Skeletal muscle tissue (tissue), 4 donors: Measurements from ENCODE around the gene MESP1. TPM values are rescaled to one million over a fixed set of nuclear protein-coding genes. Genes with fewer than 3 reads are reported as not detected.

Experiments
- H3K27ac ChIP-seq: one replicate; pipeline ENCODE4 v1.7.0; 2013; ENCODE audit warnings: mild to moderate bottlenecking, low read depth, low read length, inconsistent platforms
- H3K27me3 ChIP-seq, 3 donors: one replicate each; pipeline ENCODE4 v1.7.0; 2013; ENCODE audit warnings: low read length in 3 of 3; ENCODE audit not compliant: control insufficient read depth in 3 of 3, insufficient read depth in 3 of 3
- H3K36me3 ChIP-seq, 3 donors: one replicate each; pipeline ENCODE4 v1.7.0; 2013; ENCODE audit warnings: low read length in 3 of 3; ENCODE audit not compliant: control insufficient read depth in 3 of 3, insufficient read depth in 3 of 3
- H3K4me1 ChIP-seq, 3 donors: one replicate each; pipeline ENCODE4 v1.7.0; 2013; ENCODE audit warnings: low read length in 3 of 3, mild to moderate bottlenecking in 3 of 3; ENCODE audit not compliant: control insufficient read depth in 3 of 3, insufficient read depth in 3 of 3
- H3K4me3 ChIP-seq, 3 donors: one replicate each; pipeline ENCODE4 v1.7.0; 2013; ENCODE audit warnings: low read length in 3 of 3
- H3K9ac ChIP-seq, 3 donors: one replicate each; pipeline ENCODE4 v1.7.0; 2013; ENCODE audit warnings: low read length in 3 of 3, mild to moderate bottlenecking in 3 of 3, moderate library complexity in 2 of 3, low read depth in 1 of 3
- H3K9me3 ChIP-seq, 3 donors: one replicate each; pipeline ENCODE4 v1.7.0; 2013; ENCODE audit warnings: low read length in 3 of 3; ENCODE audit not compliant: control insufficient read depth in 3 of 3
- total RNA-seq: library from RNA; depleted of rRNA; stranded (reverse); fragments of >200 nt; gene quantifications from one replicate; pipeline ENCODE4 v1.2.3, GENCODE V29; 2014
- donor health status: Osteomylitis.

Gene MESP1
- total RNA-seq, 1 donor from 2014 or later: 0.52 TPM

- Histone ChIP-seq H3K27ac (no peak overlapping the region), H3K9ac (peak overlapping the region in 1 of 3 donors; percentile 69), H3K9me3 (no peaks in the 10 kb centered on the region), H3K4me3 (peak overlapping the region in 2 of 3 donors; percentile 66 to 78), H3K4me1 (peaks cover 10 to 13% (median 12%) of the 10 kb centered on the region in 3 donors), H3K27me3 (peaks cover 3 to 27% (median 14%) of the 10 kb centered on the region in 3 donors), H3K36me3 (no peaks in the 10 kb centered on the region)
These were observed 1.5 kb downstream of the MESP1 start for GRCh38 chr15:89749526-89749925.

- Histone ChIP-seq H3K4me3 (no peak overlapping the region), H3K27ac (no peak overlapping the region), H3K36me3 (no peaks in the 10 kb centered on the region)
These were observed 2.0 kb downstream of the MESP1 start for GRCh38 chr15:89749054-89749453.

GRCh38 chr15:89747708-89748682, 3.1 kb downstream of the MESP1 start:
- no peak overlapping the region for H3K27ac ChIP-seq
- peaks cover 3 to 27% (median 14%) of the 10 kb centered on the region in 3 donors for H3K27me3 ChIP-seq
- H3K36me3 ChIP-seq: no peaks in the 10 kb centered on the region
- peaks cover 10 to 13% (median 12%) of the 10 kb centered on the region in 3 donors for H3K4me1 ChIP-seq
- no peaks in the 10 kb centered on the region for H3K9me3 ChIP-seq
- peak overlapping the region in 1 of 3 donors; percentile 25 for H3K9ac ChIP-seq
- H3K4me3 ChIP-seq: no peak overlapping the region

More at GRCh38 chr15:89749054-89749453, 2.0 kb downstream of the MESP1 start:
- peaks cover 10 to 13% (median 12%) of the 10 kb centered on the region in 3 donors for H3K4me1 ChIP-seq
- H3K9me3 ChIP-seq: no peaks in the 10 kb centered on the region
- H3K27me3 ChIP-seq: peaks cover 3 to 27% (median 14%) of the 10 kb centered on the region in 3 donors
- H3K9ac ChIP-seq: no peak overlapping the region

- no peaks in the 10 kb centered on the region for H3K9me3 ChIP-seq
- no peak overlapping the region for H3K4me3 ChIP-seq
- peaks cover 10 to 13% (median 11%) of the 10 kb centered on the region in 3 donors for H3K4me1 ChIP-seq
- no peak overlapping the region for H3K9ac ChIP-seq
- peaks cover 3 to 24% (median 14%) of the 10 kb centered on the region in 3 donors for H3K27me3 ChIP-seq
- H3K27ac ChIP-seq: no peak overlapping the region
- no peaks in the 10 kb centered on the region for H3K36me3 ChIP-seq
These were observed 4.7 kb downstream of the MESP1 start for GRCh38 chr15:89746386-89746780.

- no peak overlapping the region for H3K27ac ChIP-seq
- H3K27me3 ChIP-seq: peaks cover 3 to 24% (median 14%) of the 10 kb centered on the region in 3 donors
- peaks cover 7 to 13% (median 8%) of the 10 kb centered on the region in 3 donors for H3K4me1 ChIP-seq
- H3K9ac ChIP-seq: no peak overlapping the region
- no peak overlapping the region for H3K4me3 ChIP-seq
- no peaks in the 10 kb centered on the region for H3K36me3 ChIP-seq
- H3K9me3 ChIP-seq: no peaks in the 10 kb centered on the region
These were observed 5.3 kb downstream of the MESP1 start for GRCh38 chr15:89745768-89746167.

- Histone ChIP-seq H3K27me3 (peaks cover 3 to 24% (median 14%) of the 10 kb centered on the region in 3 donors), H3K36me3 (no peaks in the 10 kb centered on the region), H3K9ac (no peak overlapping the region), H3K27ac (no peak overlapping the region), H3K4me3 (no peak overlapping the region), H3K4me1 (peaks cover 4 to 12% (median 7%) of the 10 kb centered on the region in 3 donors), H3K9me3 (no peaks in the 10 kb centered on the region)
These were observed 5.9 kb downstream of the MESP1 start for GRCh38 chr15:89745131-89745530.

GRCh38 chr15:89743594-89743993, 7.5 kb downstream of the MESP1 start:
- H3K36me3 ChIP-seq: no peaks in the 10 kb centered on the region
- no peak overlapping the region for H3K9ac ChIP-seq
- H3K4me1 ChIP-seq: peaks cover 0 to 2% (median 0%) of the 10 kb centered on the region in 3 donors
- no peak overlapping the region for H3K27ac ChIP-seq
- no peak overlapping the region for H3K4me3 ChIP-seq
- H3K27me3 ChIP-seq: peaks cover 3 to 24% (median 14%) of the 10 kb centered on the region in 3 donors
- H3K9me3 ChIP-seq: no peaks in the 10 kb centered on the region

GRCh38 chr15:89743011-89743410, 8.0 kb downstream of the MESP1 start:
- Histone ChIP-seq H3K9me3 (no peaks in the 10 kb centered on the region), H3K9ac (no peak overlapping the region), H3K36me3 (no peaks in the 10 kb centered on the region), H3K27me3 (peaks cover 3 to 22% (median 14%) of the 10 kb centered on the region in 3 donors), H3K4me1 (peaks cover 0 to 2% (median 0%) of the 10 kb centered on the region in 3 donors), H3K4me3 (no peak overlapping the region), H3K27ac (no peak overlapping the region)

GRCh38 chr15:89740137-89740536, 10.9 kb downstream of the MESP1 start:
- Histone ChIP-seq H3K4me3 (no peak overlapping the region), H3K4me1 (peaks cover 0 to 2% (median 0%) of the 10 kb centered on the region in 3 donors), H3K9ac (no peak overlapping the region), H3K36me3 (no peaks in the 10 kb centered on the region), H3K9me3 (no peaks in the 10 kb centered on the region), H3K27me3 (peaks cover 0 to 4% (median 2%) of the 10 kb centered on the region in 3 donors), H3K27ac (no peak overlapping the region)

- Histone ChIP-seq H3K36me3 (no peaks in the 10 kb centered on the region), H3K9me3 (no peaks in the 10 kb centered on the region), H3K4me1 (peaks cover 0 to 2% (median 0%) of the 10 kb centered on the region in 3 donors), H3K27me3 (peaks cover 0 to 7% (median 2%) of the 10 kb centered on the region in 3 donors), H3K9ac (no peak overlapping the region), H3K4me3 (no peak overlapping the region), H3K27ac (no peak overlapping the region)
These were observed 15.3 kb downstream of the MESP1 start for GRCh38 chr15:89735773-89736172.
